WTC11 (cell line): ENCODE data around the gene CMC1. TPM values are rescaled to one million over a fixed set of nuclear protein-coding genes. Genes with fewer than 3 reads are reported as not detected.
A peak's percentile ranks its signal among the peaks of the same experiment; 100 is the strongest.

Source experiments
- ATAC-seq: fragments of 200-7000 bp; cut with Tn5 transposase; 2 replicates; pipeline ENCODE4 v1.10.0; 2021; ENCODE audit warnings: mild to moderate bottlenecking, moderate library complexity
- CTCF ChIA-PET: fragments of 300-600 bp; sonication (Branson Sonifier 250); formaldehyde crosslinking; loops from one replicate; lab custom pipeline; 2021; ENCODE audit warnings: antibody characterized with exemption; lab: Charles Lee
- POLR2A ChIA-PET: fragments of 350-600 bp; sonication (Branson Sonifier 250); formaldehyde crosslinking; loops from one replicate; lab custom pipeline; 2021; ENCODE audit warnings: antibody characterized with exemption; lab: Charles Lee
- DNase-seq: peaks from one replicate; pipeline ENCODE4 v3.0.0; 2021; ENCODE audit warnings: low spot score
- H3K27ac Mint-ChIP-seq: 2 replicates; pipeline ENCODE4 v1.8.0; 2021; ENCODE audit warnings: mixed read lengths
- H3K27me3 Mint-ChIP-seq: 2 replicates; pipeline ENCODE4 v1.8.0; 2021; ENCODE audit warnings: low read depth, mild to moderate bottlenecking, moderate library complexity, mixed read lengths
- H3K36me3 Mint-ChIP-seq: 2 replicates; pipeline ENCODE4 v1.8.0; 2021; ENCODE audit warnings: mixed read lengths
- H3K4me1 Mint-ChIP-seq: 2 replicates; pipeline ENCODE4 v1.8.0; 2022; ENCODE audit warnings: mixed read lengths
- H3K4me3 Mint-ChIP-seq: 2 replicates; pipeline ENCODE4 v1.8.0; 2021; ENCODE audit warnings: mild to moderate bottlenecking, moderate library complexity, mixed read lengths
- H3K9me3 Mint-ChIP-seq: 2 replicates; pipeline ENCODE4 v1.8.0; 2021; ENCODE audit warnings: mixed read lengths
- AR ChIP-seq: fragments of 250-450 bp; sonication (Bioruptor Pico); IDR thresholded peaks from 2 replicates; pipeline ENCODE4 v1.9.0; 2021; ENCODE audit warnings: mild to moderate bottlenecking
- CREB1 ChIP-seq: sonication (generic); formaldehyde crosslinking; IDR thresholded peaks from 2 replicates; pipeline ENCODE4 v1.8.0; 2023; ENCODE audit warnings: mild to moderate bottlenecking, missing genetic modification reagents
- GRHL2 ChIP-seq: fragments of 250-450 bp; sonication (Bioruptor Pico); IDR thresholded peaks from 2 replicates; pipeline ENCODE4 v1.8.0; 2022; ENCODE audit warnings: mild to moderate bottlenecking, moderate library complexity; ENCODE audit not compliant: insufficient replicate concordance, severe bottlenecking
- GTF2I ChIP-seq: fragments of 250-450 bp; sonication (Bioruptor Pico); conservative IDR thresholded peaks from 2 replicates; pipeline ENCODE4 v1.4.0; 2021; ENCODE audit warnings: mild to moderate bottlenecking
- JUN ChIP-seq: sonication (generic); formaldehyde crosslinking; IDR thresholded peaks from 2 replicates; pipeline ENCODE4 v1.8.0; 2023; ENCODE audit warnings: mild to moderate bottlenecking, missing genetic modification reagents
- MYBL2 ChIP-seq: sonication (generic); formaldehyde crosslinking; IDR thresholded peaks from 2 replicates; pipeline ENCODE4 v1.8.1; 2023; ENCODE audit warnings: mild to moderate bottlenecking, moderate library complexity, missing genetic modification reagents
- NFATC4 ChIP-seq: fragments of 250-450 bp; sonication (Bioruptor Pico); IDR thresholded peaks from 2 replicates; pipeline ENCODE4 v1.9.0; 2021; ENCODE audit warnings: mild to moderate bottlenecking
- NFE2L1 ChIP-seq: sonication (generic); formaldehyde crosslinking; IDR thresholded peaks from 2 replicates; pipeline ENCODE4 v1.8.1; 2023; ENCODE audit warnings: missing genetic modification reagents
- OVOL2 ChIP-seq: fragments of 250-450 bp; sonication (Bioruptor Pico); IDR thresholded peaks from 2 replicates; pipeline ENCODE4 v1.9.0; 2021; ENCODE audit warnings: mild to moderate bottlenecking, borderline replicate concordance
- TP53 ChIP-seq: sonication (generic); formaldehyde crosslinking; IDR thresholded peaks from 2 replicates; pipeline ENCODE4 v1.8.1; 2023; ENCODE audit warnings: mild to moderate bottlenecking, missing genetic modification reagents
- ZNF121 ChIP-seq: sonication (generic); formaldehyde crosslinking; IDR thresholded peaks from 2 replicates; pipeline ENCODE4 v1.8.0; 2023; ENCODE audit warnings: missing genetic modification reagents
- ZNF281 ChIP-seq: sonication (generic); formaldehyde crosslinking; IDR thresholded peaks from 2 replicates; pipeline ENCODE4 v1.8.0; 2023; ENCODE audit warnings: mild to moderate bottlenecking, missing genetic modification reagents
- ZNF423 ChIP-seq: fragments of 250-450 bp; sonication (Bioruptor Pico); IDR thresholded peaks from 2 replicates; pipeline ENCODE4 v2.1.2; 2022; ENCODE audit warnings: mild to moderate bottlenecking, moderate library complexity
- ZNF512 ChIP-seq: sonication (generic); formaldehyde crosslinking; IDR thresholded peaks from 2 replicates; pipeline ENCODE4 v1.8.1; 2022; ENCODE audit warnings: missing genetic modification reagents, borderline replicate concordance
- ZNF671 ChIP-seq: fragments of 250-450 bp; sonication (Bioruptor Pico); IDR thresholded peaks from 2 replicates; pipeline ENCODE4 v1.8.0; 2021; ENCODE audit warnings: mild to moderate bottlenecking
- total RNA-seq: library from RNA; stranded (reverse); gene quantifications from 3 replicates; pipeline ENCODE4 v1.2.3, GENCODE V29; 2021
- TF ChIP-seq, protein P1 (sequence below): sonication (generic); formaldehyde crosslinking; IDR thresholded peaks from 2 replicates; pipeline ENCODE4 v1.8.0; 2022; ENCODE audit warnings: mild to moderate bottlenecking, missing genetic modification reagents
- TF ChIP-seq, protein P2 (sequence below): sonication (generic); formaldehyde crosslinking; IDR thresholded peaks from 2 replicates; pipeline ENCODE4 v1.8.1; 2022; ENCODE audit warnings: low read depth, missing genetic modification reagents, borderline replicate concordance
- TF ChIP-seq, protein P3 (sequence below): sonication (generic); formaldehyde crosslinking; conservative IDR thresholded peaks from 2 replicates; pipeline ENCODE4 v1.8.1; 2023; ENCODE audit warnings: mild to moderate bottlenecking, low read depth, missing genetic modification reagents, moderate library complexity

Gene CMC1
- total RNA-seq, 1 experiment from 2014 or later = 25.3 TPM

DNA sequence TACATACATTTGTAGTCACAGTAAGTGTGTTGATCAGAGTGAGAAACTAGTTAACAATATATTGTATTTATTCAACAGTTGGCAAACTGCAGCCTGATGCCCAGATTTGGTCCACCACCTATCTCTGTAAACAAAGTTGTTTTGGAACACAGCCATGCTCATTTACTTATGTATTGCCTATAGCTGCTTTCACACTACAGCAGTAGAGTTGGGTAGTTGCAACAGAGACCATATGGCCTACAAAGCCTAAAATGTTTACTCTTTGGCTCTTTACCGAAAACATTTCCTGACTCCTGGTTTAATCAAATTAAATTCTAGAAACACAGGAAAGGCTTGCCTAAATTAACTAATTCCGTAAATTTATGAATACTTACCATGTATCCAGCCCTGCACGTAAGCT is 39.4 kb downstream of the CMC1 start:
- H3K4me3 Mint-ChIP-seq = no peak overlapping the region
- DNase-seq = no peak
- H3K27ac Mint-ChIP-seq = no peak overlapping the region
- H3K36me3 Mint-ChIP-seq = no peaks in the 10 kb centered on the region; the same call in 1 of the 2 replicates
- no peaks in the 10 kb centered on the region for H3K9me3 Mint-ChIP-seq
- ChIA-PET CTCF (no interaction called here), POLR2A (no interaction called here)
- TF ChIP-seq CREB1 = no peak
- TF ChIP-seq, protein P1, sequence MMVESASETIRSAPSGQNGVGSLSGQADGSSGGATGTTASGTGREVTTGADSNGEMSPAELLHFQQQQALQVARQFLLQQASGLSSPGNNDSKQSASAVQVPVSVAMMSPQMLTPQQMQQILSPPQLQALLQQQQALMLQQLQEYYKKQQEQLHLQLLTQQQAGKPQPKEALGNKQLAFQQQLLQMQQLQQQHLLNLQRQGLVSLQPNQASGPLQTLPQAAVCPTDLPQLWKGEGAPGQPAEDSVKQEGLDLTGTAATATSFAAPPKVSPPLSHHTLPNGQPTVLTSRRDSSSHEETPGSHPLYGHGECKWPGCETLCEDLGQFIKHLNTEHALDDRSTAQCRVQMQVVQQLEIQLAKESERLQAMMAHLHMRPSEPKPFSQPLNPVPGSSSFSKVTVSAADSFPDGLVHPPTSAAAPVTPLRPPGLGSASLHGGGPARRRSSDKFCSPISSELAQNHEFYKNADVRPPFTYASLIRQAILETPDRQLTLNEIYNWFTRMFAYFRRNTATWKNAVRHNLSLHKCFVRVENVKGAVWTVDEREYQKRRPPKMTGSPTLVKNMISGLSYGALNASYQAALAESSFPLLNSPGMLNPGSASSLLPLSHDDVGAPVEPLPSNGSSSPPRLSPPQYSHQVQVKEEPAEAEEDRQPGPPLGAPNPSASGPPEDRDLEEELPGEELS (CRISPR knock-in tag) = no peak
- TF ChIP-seq ZNF281 (CRISPR knock-in tag) = no peak
- TF ChIP-seq NFATC4 (CRISPR knock-in tag) = no peak
- no peak for TF ChIP-seq GTF2I (CRISPR knock-in tag)
- TF ChIP-seq, protein P2, sequence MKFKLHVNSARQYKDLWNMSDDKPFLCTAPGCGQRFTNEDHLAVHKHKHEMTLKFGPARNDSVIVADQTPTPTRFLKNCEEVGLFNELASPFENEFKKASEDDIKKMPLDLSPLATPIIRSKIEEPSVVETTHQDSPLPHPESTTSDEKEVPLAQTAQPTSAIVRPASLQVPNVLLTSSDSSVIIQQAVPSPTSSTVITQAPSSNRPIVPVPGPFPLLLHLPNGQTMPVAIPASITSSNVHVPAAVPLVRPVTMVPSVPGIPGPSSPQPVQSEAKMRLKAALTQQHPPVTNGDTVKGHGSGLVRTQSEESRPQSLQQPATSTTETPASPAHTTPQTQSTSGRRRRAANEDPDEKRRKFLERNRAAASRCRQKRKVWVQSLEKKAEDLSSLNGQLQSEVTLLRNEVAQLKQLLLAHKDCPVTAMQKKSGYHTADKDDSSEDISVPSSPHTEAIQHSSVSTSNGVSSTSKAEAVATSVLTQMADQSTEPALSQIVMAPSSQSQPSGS (CRISPR knock-in tag) = no peak
- TF ChIP-seq OVOL2 = no peak
- no peak for ATAC-seq
- H3K4me1 Mint-ChIP-seq = peaks cover 6% of the 10 kb centered on the region; the same call in 1 of the 2 replicates
- no peaks in the 10 kb centered on the region for H3K27me3 Mint-ChIP-seq

GRCh38 chr3:28286595-28286994 is 45.2 kb downstream of the CMC1 start:
- ATAC-seq (peak; percentile 58; the same call in 1 of the 2 replicates), DNase-seq (no peak)
- Mint-ChIP-seq H3K27ac (no peak overlapping the region), H3K4me1 (peaks cover 15% of the 10 kb centered on the region), H3K27me3 (no peaks in the 10 kb centered on the region), H3K4me3 (no peak overlapping the region), H3K9me3 (peaks cover 10% of the 10 kb centered on the region), H3K36me3 (peaks cover 15% of the 10 kb centered on the region)
- TF ChIP-seq, protein P3, sequence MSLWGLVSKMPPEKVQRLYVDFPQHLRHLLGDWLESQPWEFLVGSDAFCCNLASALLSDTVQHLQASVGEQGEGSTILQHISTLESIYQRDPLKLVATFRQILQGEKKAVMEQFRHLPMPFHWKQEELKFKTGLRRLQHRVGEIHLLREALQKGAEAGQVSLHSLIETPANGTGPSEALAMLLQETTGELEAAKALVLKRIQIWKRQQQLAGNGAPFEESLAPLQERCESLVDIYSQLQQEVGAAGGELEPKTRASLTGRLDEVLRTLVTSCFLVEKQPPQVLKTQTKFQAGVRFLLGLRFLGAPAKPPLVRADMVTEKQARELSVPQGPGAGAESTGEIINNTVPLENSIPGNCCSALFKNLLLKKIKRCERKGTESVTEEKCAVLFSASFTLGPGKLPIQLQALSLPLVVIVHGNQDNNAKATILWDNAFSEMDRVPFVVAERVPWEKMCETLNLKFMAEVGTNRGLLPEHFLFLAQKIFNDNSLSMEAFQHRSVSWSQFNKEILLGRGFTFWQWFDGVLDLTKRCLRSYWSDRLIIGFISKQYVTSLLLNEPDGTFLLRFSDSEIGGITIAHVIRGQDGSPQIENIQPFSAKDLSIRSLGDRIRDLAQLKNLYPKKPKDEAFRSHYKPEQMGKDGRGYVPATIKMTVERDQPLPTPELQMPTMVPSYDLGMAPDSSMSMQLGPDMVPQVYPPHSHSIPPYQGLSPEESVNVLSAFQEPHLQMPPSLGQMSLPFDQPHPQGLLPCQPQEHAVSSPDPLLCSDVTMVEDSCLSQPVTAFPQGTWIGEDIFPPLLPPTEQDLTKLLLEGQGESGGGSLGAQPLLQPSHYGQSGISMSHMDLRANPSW = no peak
- TF ChIP-seq ZNF121 (CRISPR knock-in tag) = no peak
- POLR2A ChIA-PET = no interaction called here
- CTCF ChIA-PET = interaction anchor here (1.0 to 2.1 kb wide), 3 partner anchors 21 to 574 kb away, joined by 3 to 8 read pairs (median 6); partner anchors contain the start of gene EOMES

DNA sequence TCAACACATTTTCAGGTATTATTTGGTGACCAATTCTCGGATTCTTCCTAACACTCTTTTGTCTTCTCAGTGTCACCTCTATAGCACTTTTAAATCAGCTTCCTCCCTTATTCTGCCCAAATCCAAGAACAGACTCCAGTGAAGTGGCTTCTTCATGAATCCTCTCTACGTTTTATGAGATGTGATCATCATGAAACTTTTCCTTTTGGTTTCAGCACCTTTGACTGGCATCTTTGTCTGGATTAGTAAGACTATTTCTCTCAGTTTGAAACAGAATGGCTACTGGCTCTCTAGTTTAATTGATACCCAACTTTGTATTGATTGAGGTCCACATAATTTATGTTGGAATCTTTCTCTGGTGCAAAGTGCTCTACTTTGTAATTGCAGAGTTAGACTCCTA is 45.6 kb downstream of the CMC1 start:
- Mint-ChIP-seq H3K9me3 (peaks cover 10% of the 10 kb centered on the region), H3K36me3 (peaks cover 16% of the 10 kb centered on the region), H3K27ac (0 out of 2 replicates have a peak overlapping the region, but pooled peaks have one; percentile 37), H3K4me3 (no peak overlapping the region), H3K4me1 (peaks cover 19% of the 10 kb centered on the region), H3K27me3 (no peaks in the 10 kb centered on the region)
- POLR2A ChIA-PET = no interaction called here
- ATAC-seq (no peak), DNase-seq (no peak)
- CTCF ChIA-PET = interaction anchor here (1.0 to 2.1 kb wide), 2 partner anchors 565 to 575 kb away, joined by 6 to 8 read pairs; partner anchors contain the start of gene EOMES
- TF ChIP-seq TP53 (no peak), ZNF671 (CRISPR knock-in tag) (no peak), MYBL2 (no peak), AR (CRISPR knock-in tag) (no peak), JUN (CRISPR knock-in tag) (no peak), GRHL2 (no peak), ZNF512 (CRISPR knock-in tag) (no peak), NFE2L1 (CRISPR knock-in tag) (no peak), ZNF423 (CRISPR knock-in tag) (no peak)
